HEK293 (cell line): ENCODE data around the gene METTL1.

ENCODE experiments used
- GLI4 ChIP-seq: fragments of 450-650 bp; formaldehyde crosslinking; IDR thresholded peaks from 2 replicates; pipeline ENCODE4 v1.5.1; 2016; ENCODE audit warnings: missing biosample characterization, missing genetic modification characterization
- GLIS1 ChIP-seq: fragments of 450-650 bp; formaldehyde crosslinking; IDR thresholded peaks from 2 replicates; pipeline ENCODE4 v1.5.1; 2016; ENCODE audit warnings: missing biosample characterization, missing genetic modification characterization
- HOXA7 ChIP-seq: sonication (generic); formaldehyde crosslinking; IDR thresholded peaks from 2 replicates; pipeline ENCODE4 v1.8.1; 2022; ENCODE audit warnings: missing genetic modification reagents, borderline replicate concordance
- MZF1 ChIP-seq: fragments of 450-650 bp; formaldehyde crosslinking; IDR thresholded peaks from 2 replicates; pipeline ENCODE4 v1.5.1; 2017; ENCODE audit warnings: missing biosample characterization, missing genetic modification characterization, borderline replicate concordance
- SCRT2 ChIP-seq: fragments of 450-650 bp; formaldehyde crosslinking; IDR thresholded peaks from 2 replicates; pipeline ENCODE4 v1.5.1; 2016; ENCODE audit warnings: missing biosample characterization, missing genetic modification characterization
- YY2 ChIP-seq: fragments of 450-650 bp; formaldehyde crosslinking; IDR thresholded peaks from 2 replicates; pipeline ENCODE4 v1.5.1; 2016; ENCODE audit warnings: missing biosample characterization, missing genetic modification characterization
- ZBTB48 ChIP-seq: fragments of 450-650 bp; formaldehyde crosslinking; IDR thresholded peaks from 2 replicates; pipeline ENCODE4 v1.5.1; 2016; ENCODE audit warnings: missing biosample characterization, missing genetic modification characterization
- ZNF114 ChIP-seq: fragments of 450-650 bp; formaldehyde crosslinking; IDR thresholded peaks from 2 replicates; pipeline ENCODE4 v1.5.0; 2017; ENCODE audit warnings: missing biosample characterization, missing genetic modification characterization
- ZNF184 ChIP-seq: fragments of 450-650 bp; IDR thresholded peaks from 2 replicates; pipeline ENCODE4 v1.5.1; 2018; ENCODE audit warnings: missing biosample characterization, mild to moderate bottlenecking, missing genetic modification characterization
- ZNF324 ChIP-seq: fragments of 450-650 bp; formaldehyde crosslinking; IDR thresholded peaks from 2 replicates; pipeline ENCODE4 v1.5.1; 2016; ENCODE audit warnings: missing biosample characterization, missing genetic modification characterization
- ZNF366 ChIP-seq: fragments of 450-650 bp; formaldehyde crosslinking; conservative IDR thresholded peaks from 2 replicates; pipeline ENCODE4 v1.5.1; 2016; ENCODE audit warnings: missing biosample characterization, missing genetic modification characterization
- ZNF391 ChIP-seq: fragments of 450-650 bp; formaldehyde crosslinking; IDR thresholded peaks from 2 replicates; pipeline ENCODE4 v1.5.1; 2016; ENCODE audit warnings: low read depth, missing biosample characterization, missing genetic modification characterization, borderline replicate concordance
- ZNF48 ChIP-seq: fragments of 450-650 bp; formaldehyde crosslinking; IDR thresholded peaks from 2 replicates; pipeline ENCODE4 v1.5.1; 2016; ENCODE audit warnings: missing biosample characterization, missing genetic modification characterization
- ZNF654 ChIP-seq: fragments of 450-650 bp; formaldehyde crosslinking; IDR thresholded peaks from 2 replicates; pipeline ENCODE4 v1.5.1; 2016; ENCODE audit warnings: low read depth, missing biosample characterization, missing genetic modification characterization
- ZNF658 ChIP-seq: fragments of 450-650 bp; formaldehyde crosslinking; IDR thresholded peaks from 2 replicates; pipeline ENCODE4; 2016; ENCODE audit warnings: missing biosample characterization, missing genetic modification characterization
- ZNF670 ChIP-seq: fragments of 450-650 bp; formaldehyde crosslinking; IDR thresholded peaks from 2 replicates; pipeline ENCODE4 v1.5.1; 2016; ENCODE audit warnings: missing biosample characterization, missing genetic modification characterization, low read depth
- ZSCAN30 ChIP-seq: fragments of 450-650 bp; IDR thresholded peaks from 2 replicates; pipeline ENCODE4 v1.5.1; 2018; ENCODE audit warnings: missing biosample characterization, mild to moderate bottlenecking, missing genetic modification characterization, moderate library complexity
- TF ChIP-seq, protein P1 (sequence below): fragments of 450-650 bp; formaldehyde crosslinking; IDR thresholded peaks from 2 replicates; pipeline ENCODE4 v1.5.1; 2016; ENCODE audit warnings: missing biosample characterization, missing genetic modification characterization
- TF ChIP-seq, protein P2 (sequence below): fragments of 450-650 bp; formaldehyde crosslinking; IDR thresholded peaks from 2 replicates; pipeline ENCODE4 v1.5.1; 2016; ENCODE audit warnings: missing biosample characterization, missing genetic modification characterization
- TF ChIP-seq, protein P3 (sequence below): fragments of 450-650 bp; formaldehyde crosslinking; IDR thresholded peaks from 2 replicates; pipeline ENCODE4 v1.5.1; 2016; ENCODE audit warnings: missing biosample characterization, missing genetic modification characterization
- TF ChIP-seq, protein P4 (sequence below): fragments of 450-650 bp; formaldehyde crosslinking; IDR thresholded peaks from 2 replicates; pipeline ENCODE4 v1.5.1; 2016; ENCODE audit warnings: missing biosample characterization, missing genetic modification characterization
- TF ChIP-seq, protein P5 (sequence below): fragments of 450-650 bp; formaldehyde crosslinking; IDR thresholded peaks from 2 replicates; pipeline ENCODE4 v1.5.1; 2016; ENCODE audit warnings: missing biosample characterization, missing genetic modification characterization, borderline replicate concordance
- TF ChIP-seq, protein P6 (sequence below): fragments of 450-650 bp; formaldehyde crosslinking; IDR thresholded peaks from 2 replicates; pipeline ENCODE4 v1.5.1; 2017; ENCODE audit warnings: missing biosample characterization, missing genetic modification characterization
- TF ChIP-seq, protein P7 (sequence below): fragments of 450-650 bp; formaldehyde crosslinking; IDR thresholded peaks from 2 replicates; pipeline ENCODE4 v1.5.1; 2017; ENCODE audit warnings: missing biosample characterization, missing genetic modification characterization
- TF ChIP-seq, protein P8 (sequence below): fragments of 450-650 bp; formaldehyde crosslinking; IDR thresholded peaks from 2 replicates; pipeline ENCODE4 v1.5.1; 2016; ENCODE audit warnings: missing biosample characterization, missing genetic modification characterization, low read depth

METTL1 gene

DNA sequence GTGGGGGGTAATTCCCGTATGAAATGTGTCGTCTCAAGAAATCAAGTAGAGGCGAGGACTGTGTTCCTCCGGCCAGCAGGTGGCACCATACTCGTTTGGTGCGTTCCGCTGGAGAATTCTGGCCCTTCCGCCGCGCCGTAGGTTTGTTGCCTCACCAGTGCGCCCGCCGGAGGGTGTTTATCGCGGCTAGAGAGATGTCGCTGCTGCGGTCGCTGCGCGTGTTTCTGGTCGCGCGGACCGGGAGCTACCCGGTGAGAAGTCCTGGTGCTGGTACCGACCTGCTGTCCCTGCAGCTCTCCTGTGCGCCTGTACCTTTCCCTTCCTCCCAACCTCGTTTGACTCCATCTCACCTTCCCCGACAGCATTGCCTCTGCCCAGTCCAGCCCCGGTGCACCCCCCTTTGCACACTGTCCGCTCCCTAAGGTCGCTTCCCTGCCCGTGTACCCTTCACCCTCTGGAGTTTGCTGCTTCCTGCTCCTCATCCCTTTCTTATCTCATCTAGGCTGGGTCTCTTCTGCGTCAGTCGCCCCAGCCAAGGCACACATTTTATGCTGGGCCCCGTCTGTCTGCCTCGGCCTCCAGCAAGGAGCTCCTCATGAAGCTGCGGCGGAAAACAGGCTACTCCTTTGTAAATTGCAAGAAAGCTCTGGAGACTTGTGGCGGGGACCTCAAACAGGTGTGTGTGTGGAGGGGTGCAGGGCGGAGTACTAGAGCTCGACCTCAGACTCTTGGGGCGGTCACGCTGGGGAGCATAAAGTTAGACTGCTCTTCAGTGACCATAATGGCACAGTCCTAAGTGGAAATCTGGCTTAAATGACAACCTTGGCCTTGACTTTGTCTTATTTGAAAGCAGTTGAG lies 10.9 kb upstream of the METTL1 start, which contains the start of gene TSFM (continued):
- TF ChIP-seq ZNF654 (peak; percentile 80), MZF1 (tag by site-specific recombination) (no peak), YY2 (tag by site-specific recombination) (peak; percentile 67), HOXA7 (CRISPR knock-in tag) (no peak), GLIS1 (tag by site-specific recombination) (peak; percentile 67), ZNF114 (tag by site-specific recombination) (no peak), SCRT2 (tag by site-specific recombination) (peak; percentile 39; the same call in 1 of the 2 replicates), ZNF366 (tag by site-specific recombination) (peak; percentile 69), GLI4 (tag by site-specific recombination) (peak; percentile 87), ZSCAN30 (peak; percentile 98), ZNF184 (tag by site-specific recombination) (peak; percentile 73; the same call in 1 of the 2 replicates), ZBTB48 (peak; percentile 93), ZNF48 (no peak), ZNF670 (tag by site-specific recombination) (no peak), ZNF391 (tag by site-specific recombination) (peak; percentile 90), ZNF658 (no peak), ZNF324 (tag by site-specific recombination) (peak; percentile 96)
- TF ChIP-seq, protein P1, sequence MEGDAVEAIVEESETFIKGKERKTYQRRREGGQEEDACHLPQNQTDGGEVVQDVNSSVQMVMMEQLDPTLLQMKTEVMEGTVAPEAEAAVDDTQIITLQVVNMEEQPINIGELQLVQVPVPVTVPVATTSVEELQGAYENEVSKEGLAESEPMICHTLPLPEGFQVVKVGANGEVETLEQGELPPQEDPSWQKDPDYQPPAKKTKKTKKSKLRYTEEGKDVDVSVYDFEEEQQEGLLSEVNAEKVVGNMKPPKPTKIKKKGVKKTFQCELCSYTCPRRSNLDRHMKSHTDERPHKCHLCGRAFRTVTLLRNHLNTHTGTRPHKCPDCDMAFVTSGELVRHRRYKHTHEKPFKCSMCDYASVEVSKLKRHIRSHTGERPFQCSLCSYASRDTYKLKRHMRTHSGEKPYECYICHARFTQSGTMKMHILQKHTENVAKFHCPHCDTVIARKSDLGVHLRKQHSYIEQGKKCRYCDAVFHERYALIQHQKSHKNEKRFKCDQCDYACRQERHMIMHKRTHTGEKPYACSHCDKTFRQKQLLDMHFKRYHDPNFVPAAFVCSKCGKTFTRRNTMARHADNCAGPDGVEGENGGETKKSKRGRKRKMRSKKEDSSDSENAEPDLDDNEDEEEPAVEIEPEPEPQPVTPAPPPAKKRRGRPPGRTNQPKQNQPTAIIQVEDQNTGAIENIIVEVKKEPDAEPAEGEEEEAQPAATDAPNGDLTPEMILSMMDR (tag by site-specific recombination), result peak; percentile 97
- TF ChIP-seq, protein P2, sequence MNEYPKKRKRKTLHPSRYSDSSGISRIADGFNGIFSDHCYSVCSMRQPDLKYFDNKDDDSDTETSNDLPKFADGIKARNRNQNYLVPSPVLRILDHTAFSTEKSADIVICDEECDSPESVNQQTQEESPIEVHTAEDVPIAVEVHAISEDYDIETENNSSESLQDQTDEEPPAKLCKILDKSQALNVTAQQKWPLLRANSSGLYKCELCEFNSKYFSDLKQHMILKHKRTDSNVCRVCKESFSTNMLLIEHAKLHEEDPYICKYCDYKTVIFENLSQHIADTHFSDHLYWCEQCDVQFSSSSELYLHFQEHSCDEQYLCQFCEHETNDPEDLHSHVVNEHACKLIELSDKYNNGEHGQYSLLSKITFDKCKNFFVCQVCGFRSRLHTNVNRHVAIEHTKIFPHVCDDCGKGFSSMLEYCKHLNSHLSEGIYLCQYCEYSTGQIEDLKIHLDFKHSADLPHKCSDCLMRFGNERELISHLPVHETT (tag by site-specific recombination), result peak; percentile 97
- TF ChIP-seq, protein P3, sequence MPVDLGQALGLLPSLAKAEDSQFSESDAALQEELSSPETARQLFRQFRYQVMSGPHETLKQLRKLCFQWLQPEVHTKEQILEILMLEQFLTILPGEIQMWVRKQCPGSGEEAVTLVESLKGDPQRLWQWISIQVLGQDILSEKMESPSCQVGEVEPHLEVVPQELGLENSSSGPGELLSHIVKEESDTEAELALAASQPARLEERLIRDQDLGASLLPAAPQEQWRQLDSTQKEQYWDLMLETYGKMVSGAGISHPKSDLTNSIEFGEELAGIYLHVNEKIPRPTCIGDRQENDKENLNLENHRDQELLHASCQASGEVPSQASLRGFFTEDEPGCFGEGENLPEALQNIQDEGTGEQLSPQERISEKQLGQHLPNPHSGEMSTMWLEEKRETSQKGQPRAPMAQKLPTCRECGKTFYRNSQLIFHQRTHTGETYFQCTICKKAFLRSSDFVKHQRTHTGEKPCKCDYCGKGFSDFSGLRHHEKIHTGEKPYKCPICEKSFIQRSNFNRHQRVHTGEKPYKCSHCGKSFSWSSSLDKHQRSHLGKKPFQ (tag by site-specific recombination), result no peak
- TF ChIP-seq, protein P4, sequence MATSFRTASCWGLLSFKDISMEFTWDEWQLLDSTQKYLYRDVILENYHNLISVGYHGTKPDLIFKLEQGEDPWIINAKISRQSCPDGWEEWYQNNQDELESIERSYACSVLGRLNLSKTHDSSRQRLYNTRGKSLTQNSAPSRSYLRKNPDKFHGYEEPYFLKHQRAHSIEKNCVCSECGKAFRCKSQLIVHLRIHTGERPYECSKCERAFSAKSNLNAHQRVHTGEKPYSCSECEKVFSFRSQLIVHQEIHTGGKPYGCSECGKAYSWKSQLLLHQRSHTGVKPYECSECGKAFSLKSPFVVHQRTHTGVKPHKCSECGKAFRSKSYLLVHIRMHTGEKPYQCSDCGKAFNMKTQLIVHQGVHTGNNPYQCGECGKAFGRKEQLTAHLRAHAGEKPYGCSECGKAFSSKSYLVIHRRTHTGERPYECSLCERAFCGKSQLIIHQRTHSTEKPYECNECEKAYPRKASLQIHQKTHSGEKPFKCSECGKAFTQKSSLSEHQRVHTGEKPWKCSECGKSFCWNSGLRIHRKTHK, result no peak
- TF ChIP-seq, protein P5, sequence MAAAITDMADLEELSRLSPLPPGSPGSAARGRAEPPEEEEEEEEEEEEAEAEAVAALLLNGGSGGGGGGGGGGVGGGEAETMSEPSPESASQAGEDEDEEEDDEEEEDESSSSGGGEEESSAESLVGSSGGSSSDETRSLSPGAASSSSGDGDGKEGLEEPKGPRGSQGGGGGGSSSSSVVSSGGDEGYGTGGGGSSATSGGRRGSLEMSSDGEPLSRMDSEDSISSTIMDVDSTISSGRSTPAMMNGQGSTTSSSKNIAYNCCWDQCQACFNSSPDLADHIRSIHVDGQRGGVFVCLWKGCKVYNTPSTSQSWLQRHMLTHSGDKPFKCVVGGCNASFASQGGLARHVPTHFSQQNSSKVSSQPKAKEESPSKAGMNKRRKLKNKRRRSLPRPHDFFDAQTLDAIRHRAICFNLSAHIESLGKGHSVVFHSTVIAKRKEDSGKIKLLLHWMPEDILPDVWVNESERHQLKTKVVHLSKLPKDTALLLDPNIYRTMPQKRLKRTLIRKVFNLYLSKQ, result peak; percentile 64; the same call in 1 of the 2 replicates
- TF ChIP-seq, protein P6, sequence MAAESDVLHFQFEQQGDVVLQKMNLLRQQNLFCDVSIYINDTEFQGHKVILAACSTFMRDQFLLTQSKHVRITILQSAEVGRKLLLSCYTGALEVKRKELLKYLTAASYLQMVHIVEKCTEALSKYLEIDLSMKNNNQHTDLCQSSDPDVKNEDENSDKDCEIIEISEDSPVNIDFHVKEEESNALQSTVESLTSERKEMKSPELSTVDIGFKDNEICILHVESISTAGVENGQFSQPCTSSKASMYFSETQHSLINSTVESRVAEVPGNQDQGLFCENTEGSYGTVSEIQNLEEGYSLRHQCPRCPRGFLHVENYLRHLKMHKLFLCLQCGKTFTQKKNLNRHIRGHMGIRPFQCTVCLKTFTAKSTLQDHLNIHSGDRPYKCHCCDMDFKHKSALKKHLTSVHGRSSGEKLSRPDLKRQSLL (tag by site-specific recombination), result no peak
- TF ChIP-seq, protein P7, sequence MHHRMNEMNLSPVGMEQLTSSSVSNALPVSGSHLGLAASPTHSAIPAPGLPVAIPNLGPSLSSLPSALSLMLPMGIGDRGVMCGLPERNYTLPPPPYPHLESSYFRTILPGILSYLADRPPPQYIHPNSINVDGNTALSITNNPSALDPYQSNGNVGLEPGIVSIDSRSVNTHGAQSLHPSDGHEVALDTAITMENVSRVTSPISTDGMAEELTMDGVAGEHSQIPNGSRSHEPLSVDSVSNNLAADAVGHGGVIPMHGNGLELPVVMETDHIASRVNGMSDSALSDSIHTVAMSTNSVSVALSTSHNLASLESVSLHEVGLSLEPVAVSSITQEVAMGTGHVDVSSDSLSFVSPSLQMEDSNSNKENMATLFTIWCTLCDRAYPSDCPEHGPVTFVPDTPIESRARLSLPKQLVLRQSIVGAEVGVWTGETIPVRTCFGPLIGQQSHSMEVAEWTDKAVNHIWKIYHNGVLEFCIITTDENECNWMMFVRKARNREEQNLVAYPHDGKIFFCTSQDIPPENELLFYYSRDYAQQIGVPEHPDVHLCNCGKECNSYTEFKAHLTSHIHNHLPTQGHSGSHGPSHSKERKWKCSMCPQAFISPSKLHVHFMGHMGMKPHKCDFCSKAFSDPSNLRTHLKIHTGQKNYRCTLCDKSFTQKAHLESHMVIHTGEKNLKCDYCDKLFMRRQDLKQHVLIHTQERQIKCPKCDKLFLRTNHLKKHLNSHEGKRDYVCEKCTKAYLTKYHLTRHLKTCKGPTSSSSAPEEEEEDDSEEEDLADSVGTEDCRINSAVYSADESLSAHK (tag by site-specific recombination), result peak; percentile 58; the same call in 1 of the 2 replicates
- TF ChIP-seq, protein P8, sequence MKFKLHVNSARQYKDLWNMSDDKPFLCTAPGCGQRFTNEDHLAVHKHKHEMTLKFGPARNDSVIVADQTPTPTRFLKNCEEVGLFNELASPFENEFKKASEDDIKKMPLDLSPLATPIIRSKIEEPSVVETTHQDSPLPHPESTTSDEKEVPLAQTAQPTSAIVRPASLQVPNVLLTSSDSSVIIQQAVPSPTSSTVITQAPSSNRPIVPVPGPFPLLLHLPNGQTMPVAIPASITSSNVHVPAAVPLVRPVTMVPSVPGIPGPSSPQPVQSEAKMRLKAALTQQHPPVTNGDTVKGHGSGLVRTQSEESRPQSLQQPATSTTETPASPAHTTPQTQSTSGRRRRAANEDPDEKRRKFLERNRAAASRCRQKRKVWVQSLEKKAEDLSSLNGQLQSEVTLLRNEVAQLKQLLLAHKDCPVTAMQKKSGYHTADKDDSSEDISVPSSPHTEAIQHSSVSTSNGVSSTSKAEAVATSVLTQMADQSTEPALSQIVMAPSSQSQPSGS (tag by site-specific recombination), result no peak
